ENCODE data around the gene ST6GALNAC3.
"Not testable (repeated sequence)": the region's sequence is repeated elsewhere in the genome, so short reads cannot be mapped to it uniquely, and the experiment has no call there.

ST6GALNAC3 gene

GRCh38 chr1:76203127-76203526, 128.6 kb downstream of the ST6GALNAC3 start:
- DNase-seq: no peak

- no peak for DNase-seq
These were observed 134.7 kb downstream of the ST6GALNAC3 start for GRCh38 chr1:76209238-76209637.

- DNase-seq: no peak
These were observed 135.1 kb downstream of the ST6GALNAC3 start for GRCh38 chr1:76209648-76210047.

- DNase-seq: no peak
These were observed 135.6 kb downstream of the ST6GALNAC3 start for GRCh38 chr1:76210160-76210559.

- no peak for DNase-seq
These were observed 144.3 kb downstream of the ST6GALNAC3 start for GRCh38 chr1:76218888-76219287.

- no peak for DNase-seq
These were observed 144.8 kb downstream of the ST6GALNAC3 start for GRCh38 chr1:76219366-76219818.

GRCh38 chr1:76224752-76225151, 150.2 kb downstream of the ST6GALNAC3 start:
- no peak for DNase-seq

- DNase-seq: no peak
These were observed 151.0 kb downstream of the ST6GALNAC3 start for GRCh38 chr1:76225526-76225925.

- no peak for DNase-seq
These were observed 153.1 kb downstream of the ST6GALNAC3 start for GRCh38 chr1:76227621-76228020.

- DNase-seq: no peak
These were observed 154.9 kb downstream of the ST6GALNAC3 start for GRCh38 chr1:76229279-76230005.

GRCh38 chr1:76230842-76231281, 156.3 kb downstream of the ST6GALNAC3 start:
- DNase-seq: no peak

- DNase-seq: no peak
These were observed 156.8 kb downstream of the ST6GALNAC3 start for GRCh38 chr1:76231320-76231719.

- no peak for DNase-seq
These were observed 158.1 kb downstream of the ST6GALNAC3 start for GRCh38 chr1:76232666-76233065.

GRCh38 chr1:76234061-76234460, 159.5 kb downstream of the ST6GALNAC3 start:
- DNase-seq: no peak

- no peak for DNase-seq
These were observed 162.7 kb downstream of the ST6GALNAC3 start for GRCh38 chr1:76237211-76237610.

GRCh38 chr1:76238094-76238628, 163.6 kb downstream of the ST6GALNAC3 start:
- DNase-seq: no peak

GRCh38 chr1:76239470-76239918, 164.9 kb downstream of the ST6GALNAC3 start:
- DNase-seq: no peak

- DNase-seq: no peak
These were observed 165.8 kb downstream of the ST6GALNAC3 start for GRCh38 chr1:76240316-76240715.

- DNase-seq: not testable (repeated sequence)
These were observed 168.0 kb downstream of the ST6GALNAC3 start for GRCh38 chr1:76242587-76242986.

- DNase-seq: no peak
These were observed 172.8 kb downstream of the ST6GALNAC3 start for GRCh38 chr1:76247261-76247852.

- no peak for DNase-seq
These were observed 175.7 kb downstream of the ST6GALNAC3 start for GRCh38 chr1:76250271-76250670.

- DNase-seq: no peak
These were observed 177.9 kb downstream of the ST6GALNAC3 start for GRCh38 chr1:76252431-76252830.

GRCh38 chr1:76254104-76255030, 179.8 kb downstream of the ST6GALNAC3 start:
- no peak for DNase-seq
